ENCODE results near the gene PGAP1.

- TF ChIP-seq, protein P1, sequence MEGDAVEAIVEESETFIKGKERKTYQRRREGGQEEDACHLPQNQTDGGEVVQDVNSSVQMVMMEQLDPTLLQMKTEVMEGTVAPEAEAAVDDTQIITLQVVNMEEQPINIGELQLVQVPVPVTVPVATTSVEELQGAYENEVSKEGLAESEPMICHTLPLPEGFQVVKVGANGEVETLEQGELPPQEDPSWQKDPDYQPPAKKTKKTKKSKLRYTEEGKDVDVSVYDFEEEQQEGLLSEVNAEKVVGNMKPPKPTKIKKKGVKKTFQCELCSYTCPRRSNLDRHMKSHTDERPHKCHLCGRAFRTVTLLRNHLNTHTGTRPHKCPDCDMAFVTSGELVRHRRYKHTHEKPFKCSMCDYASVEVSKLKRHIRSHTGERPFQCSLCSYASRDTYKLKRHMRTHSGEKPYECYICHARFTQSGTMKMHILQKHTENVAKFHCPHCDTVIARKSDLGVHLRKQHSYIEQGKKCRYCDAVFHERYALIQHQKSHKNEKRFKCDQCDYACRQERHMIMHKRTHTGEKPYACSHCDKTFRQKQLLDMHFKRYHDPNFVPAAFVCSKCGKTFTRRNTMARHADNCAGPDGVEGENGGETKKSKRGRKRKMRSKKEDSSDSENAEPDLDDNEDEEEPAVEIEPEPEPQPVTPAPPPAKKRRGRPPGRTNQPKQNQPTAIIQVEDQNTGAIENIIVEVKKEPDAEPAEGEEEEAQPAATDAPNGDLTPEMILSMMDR (conservative IDR thresholded peaks at IDR 0.05; ENCODE audit: low read depth, low read length) = no peak
- no peak for TF ChIP-seq EZH2 (IDR thresholded peaks at IDR 0.05; ENCODE audit: low read length, unreplicated experiment)
Observed at GRCh38 chr2:196918927-196919326, 7.6 kb downstream of the PGAP1 start.

Measured in PC-3 (cell line).